MCF 10A (cell line): ENCODE measurements around the gene OOEP. TPM values are rescaled to one million over a fixed set of nuclear protein-coding genes. Genes with fewer than 3 reads are reported as not detected.

Experiments
- BruUV-seq: library from RNA; stranded (reverse); fragments of 400-500 nt; replicated peaks from 2 replicates; lab custom pipeline; 2021; lab: Mats Ljungman, UMichigan
- CTCF ChIA-PET: fragments of 300-600 bp; sonication (Branson Sonifier 250); formaldehyde crosslinking; extraction: SDS; loops from one replicate; lab custom pipeline; 2021; ENCODE audit warnings: antibody characterized with exemption, inconsistent platforms; lab: Yijun Ruan, JAX
- POLR2A ChIA-PET: fragments of 300-600, 350-650 bp; sonication (Branson Sonifier 250); formaldehyde crosslinking; extraction: SDS; loops from one replicate; lab custom pipeline; 2020; ENCODE audit warnings: antibody characterized with exemption, inconsistent platforms; lab: Yijun Ruan, JAX
- DNase-seq: peaks from one replicate; pipeline ENCODE4 v3.0.0-alpha.2; 2018; ENCODE audit not compliant: unreplicated experiment
- H3K27ac Mint-ChIP-seq: one replicate; pipeline ENCODE4 v1.8.0; 2022; ENCODE audit warnings: mild to moderate bottlenecking, low read depth, mixed read lengths; ENCODE audit not compliant: unreplicated experiment
- H3K27me3 Mint-ChIP-seq: one replicate; pipeline ENCODE4 v1.8.0; 2022; ENCODE audit warnings: mixed read lengths; ENCODE audit not compliant: insufficient read depth, unreplicated experiment
- H3K36me3 Mint-ChIP-seq: one replicate; pipeline ENCODE4 v1.8.0; 2022; ENCODE audit warnings: mild to moderate bottlenecking, moderate library complexity, mixed read lengths; ENCODE audit not compliant: insufficient read depth, unreplicated experiment
- H3K4me1 Mint-ChIP-seq: one replicate; pipeline ENCODE4 v1.8.0; 2022; ENCODE audit warnings: mixed read lengths; ENCODE audit not compliant: insufficient read depth, unreplicated experiment
- H3K4me3 Mint-ChIP-seq: one replicate; pipeline ENCODE4 v1.8.0; 2022; ENCODE audit warnings: mild to moderate bottlenecking, moderate library complexity, mixed read lengths; ENCODE audit not compliant: unreplicated experiment
- H3K9me3 Mint-ChIP-seq: one replicate; pipeline ENCODE4 v1.8.0; 2022; ENCODE audit warnings: mixed read lengths; ENCODE audit not compliant: unreplicated experiment
- CTCF ChIP-seq: fragments of 200-600 bp; IDR thresholded peaks from one replicate; pipeline ENCODE4 v1.8.0; 2022; ENCODE audit warnings: antibody characterized with exemption, mild to moderate bottlenecking; ENCODE audit not compliant: unreplicated experiment
- intact Hi-C: fragments of 100-400 bp; cut with micrococcal nuclease; formaldehyde crosslinking; loops from 2 replicates; pipeline ENCODE4 v1.14.1; 2022
- total RNA-seq: library from RNA; stranded (reverse); gene quantifications from 2 replicates; pipeline ENCODE4 v1.2.3, GENCODE V29; 2022

Gene OOEP
- total RNA-seq, 1 experiment from 2014 or later = not detected

DNA sequence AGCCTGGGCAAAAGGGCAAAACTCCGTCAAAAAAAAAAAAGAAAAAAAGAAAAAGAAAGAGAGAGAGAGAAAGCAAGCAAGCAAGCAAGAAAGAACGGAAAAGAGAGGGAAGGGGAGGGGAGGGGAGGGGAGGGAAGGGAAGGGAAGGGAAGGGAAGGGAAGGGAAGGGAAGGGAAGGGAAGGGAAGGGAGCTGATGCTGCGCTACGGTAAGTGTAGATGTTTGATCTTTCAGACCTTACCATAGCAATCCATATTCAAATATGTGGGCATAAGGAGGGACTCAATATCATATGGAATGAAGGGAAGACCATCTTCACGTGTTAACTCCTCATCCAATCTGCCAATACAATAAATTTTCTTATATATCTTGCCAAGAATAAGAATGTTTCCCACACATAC lies 27.5 kb downstream of the OOEP start:
- H3K27ac Mint-ChIP-seq = no peak overlapping the region
- H3K4me1 Mint-ChIP-seq = no peaks in the 10 kb centered on the region
- no peaks in the 10 kb centered on the region for H3K9me3 Mint-ChIP-seq
- intact Hi-C loops = no loop called here
- no peak for TF ChIP-seq CTCF
- H3K4me3 Mint-ChIP-seq = no peak overlapping the region
- H3K36me3 Mint-ChIP-seq = no peaks in the 10 kb centered on the region
- DNase-seq = no peak
- CTCF ChIA-PET = interaction anchor here (1.5 to 2.6 kb wide), 2 partner anchors 47 to 56 kb away, joined by 5 to 12 read pairs; no protein-coding TSS in a partner anchor
- POLR2A ChIA-PET = no interaction called here
- H3K27me3 Mint-ChIP-seq = peaks cover 10% of the 10 kb centered on the region
- no TSS peak for BruUV-seq

DNA sequence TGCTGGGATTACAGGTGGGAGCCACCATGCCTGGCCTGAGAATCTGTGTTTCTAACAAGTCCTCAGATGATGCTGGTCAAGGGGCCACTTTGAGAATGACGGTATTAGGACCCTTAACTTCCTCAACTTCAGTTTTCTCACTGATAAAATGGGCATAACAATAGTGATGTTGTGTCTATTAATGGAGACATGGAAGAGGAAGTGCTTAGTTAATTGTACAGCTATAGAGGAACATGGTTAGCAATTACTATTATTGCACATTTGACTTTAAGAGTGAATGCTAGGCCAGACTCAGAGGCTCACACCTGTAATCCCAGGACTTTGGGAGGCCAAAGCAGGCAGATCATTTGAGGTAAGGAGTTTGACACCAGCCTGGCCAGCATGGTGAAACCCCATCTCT lies 28.4 kb downstream of the OOEP start:
- TF ChIP-seq CTCF = no peak
- Mint-ChIP-seq H3K4me3 (no peak overlapping the region), H3K36me3 (no peaks in the 10 kb centered on the region), H3K9me3 (no peaks in the 10 kb centered on the region), H3K27me3 (peaks cover 1% of the 10 kb centered on the region), H3K4me1 (no peaks in the 10 kb centered on the region), H3K27ac (no peak overlapping the region)
- ChIA-PET CTCF (interaction anchor here (0.6 to 2.6 kb wide), 2 partner anchors 47 to 173 kb away, joined by 5 to 12 read pairs; no protein-coding TSS in a partner anchor), POLR2A (no interaction called here)
- no TSS peak for BruUV-seq
- intact Hi-C loops = no loop called here
- DNase-seq = no peak

DNA sequence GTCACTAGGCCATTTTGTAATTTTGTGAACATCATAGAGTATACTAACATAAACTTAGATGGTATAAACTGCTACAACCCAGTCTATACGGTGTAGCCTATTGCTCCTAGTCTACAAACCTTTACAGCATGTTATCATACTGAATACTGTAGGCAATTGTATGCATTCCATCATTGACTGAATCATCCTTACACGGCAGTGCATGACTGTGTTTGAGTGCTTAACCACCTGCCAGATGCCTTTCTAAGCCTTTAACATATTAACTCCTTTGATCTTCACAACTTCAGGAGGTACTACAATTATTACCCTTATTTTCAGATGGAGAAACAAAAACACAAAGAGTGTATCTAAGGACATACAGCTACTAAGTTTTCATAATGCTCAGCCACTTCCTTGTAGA lies 29.6 kb downstream of the OOEP start:
- no peak for TF ChIP-seq CTCF
- DNase-seq = no peak
- ChIA-PET CTCF (interaction anchor here (0.9 to 2.6 kb wide), 3 partner anchors 13 to 54 kb away, joined by 3 to 12 read pairs (median 4); no protein-coding TSS in a partner anchor), POLR2A (no interaction called here)
- H3K36me3 Mint-ChIP-seq = no peaks in the 10 kb centered on the region
- intact Hi-C loops = no loop called here
- H3K4me3 Mint-ChIP-seq = no peak overlapping the region
- no peaks in the 10 kb centered on the region for H3K4me1 Mint-ChIP-seq
- no peaks in the 10 kb centered on the region for H3K9me3 Mint-ChIP-seq
- BruUV-seq = no TSS peak
- H3K27me3 Mint-ChIP-seq = no peaks in the 10 kb centered on the region
- H3K27ac Mint-ChIP-seq = no peak overlapping the region

DNA sequence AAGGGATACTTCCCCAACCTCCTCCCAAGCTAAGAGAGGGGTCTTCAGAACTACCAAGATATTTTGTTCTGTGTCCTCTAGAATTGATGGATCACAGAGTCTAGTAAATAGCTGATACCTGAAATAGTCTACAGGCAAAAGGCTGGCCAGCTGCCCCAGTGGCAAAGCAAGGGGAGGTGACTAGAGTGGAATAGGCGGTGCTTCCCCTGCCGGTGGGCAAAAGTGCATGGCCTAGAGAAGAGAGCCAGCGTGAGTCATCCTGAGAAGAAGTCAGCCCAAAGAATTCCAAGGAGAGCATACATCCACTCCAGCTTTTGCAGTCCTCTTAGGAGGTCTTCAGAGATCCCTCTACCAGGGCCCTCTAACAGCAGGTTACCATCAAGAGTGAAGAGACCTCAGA lies 30.4 kb downstream of the OOEP start:
- DNase-seq = peak; percentile 27
- BruUV-seq = no TSS peak
- H3K27me3 Mint-ChIP-seq = no peaks in the 10 kb centered on the region
- no peak overlapping the region for H3K4me3 Mint-ChIP-seq
- ChIA-PET CTCF (interaction anchor here (0.6 to 2.0 kb wide), 3 partner anchors 12 to 1232 kb away, joined by 3 to 7 read pairs (median 5); no protein-coding TSS in a partner anchor), POLR2A (no interaction called here)
- no peaks in the 10 kb centered on the region for H3K4me1 Mint-ChIP-seq
- no peaks in the 10 kb centered on the region for H3K9me3 Mint-ChIP-seq
- no peak overlapping the region for H3K27ac Mint-ChIP-seq
- no peak for TF ChIP-seq CTCF
- intact Hi-C loops = no loop called here
- no peaks in the 10 kb centered on the region for H3K36me3 Mint-ChIP-seq
